H1 (cell line): ENCODE results near the gene FBN2. TPM values are rescaled to one million over a fixed set of nuclear protein-coding genes. Genes with fewer than 3 reads are reported as not detected.

Experiments used
- CTCF ChIA-PET: fragments of 300-600 bp; sonication (Branson Sonifier 250); formaldehyde crosslinking; loops from one replicate; lab custom pipeline; 2021; ENCODE audit not compliant: partially characterized antibody; lab: Charles Lee
- POLR2A ChIA-PET: fragments of 300-600 bp; sonication (Branson Sonifier 250); formaldehyde crosslinking; loops from one replicate; lab custom pipeline; 2021; ENCODE audit warnings: inconsistent platforms; ENCODE audit not compliant: partially characterized antibody; lab: Charles Lee
- DNase-seq, 2 experiments: peaks; one replicate each; pipeline versions ENCODE4 v3.0.0 to v3.0.0-alpha.2; 2010 to 2022; ENCODE audit warnings: low spot score in 2 of 2, low read depth in 1 of 2, mixed read lengths in 1 of 2
- FAIRE-seq: peaks from 2 replicates; lab custom pipeline; 2011; peaks lifted over from hg19 to GRCh38; lab: Jason Lieb, UNC
- H2AFZ ChIP-seq: 2 replicates; pipeline ENCODE4 v1.8.1; 2012; ENCODE audit warnings: low read length, inconsistent platforms
- H2AK5ac ChIP-seq: 2 replicates; pipeline ENCODE4 v1.6.1; 2013; ENCODE audit warnings: low read depth, low read length
- H2BK120ac ChIP-seq: replicated peaks from 2 replicates; pipeline ENCODE3; 2013; ENCODE audit warnings: low read depth, low read length, inconsistent platforms
- H2BK12ac ChIP-seq: 2 replicates; pipeline ENCODE4 v1.6.1; 2013; ENCODE audit warnings: low read depth, low read length
- H2BK15ac ChIP-seq: 2 replicates; pipeline ENCODE4 v1.6.1; 2013; ENCODE audit warnings: low read length
- H2BK20ac ChIP-seq: 2 replicates; pipeline ENCODE4 v1.6.1; 2013; ENCODE audit warnings: low read length
- H2BK5ac ChIP-seq: 2 replicates; pipeline ENCODE4 v1.6.1; 2013; ENCODE audit warnings: low read depth, low read length
- H3K14ac ChIP-seq: 2 replicates; pipeline ENCODE4 v1.6.1; 2013; ENCODE audit warnings: inconsistent platforms; ENCODE audit not compliant: insufficient read length
- H3K18ac ChIP-seq: 2 replicates; pipeline ENCODE4 v1.6.1; 2013; ENCODE audit warnings: low read length; ENCODE audit errors: extremely low read depth
- H3K23ac ChIP-seq: 2 replicates; pipeline ENCODE4 v1.6.1; 2013; ENCODE audit warnings: inconsistent platforms; ENCODE audit not compliant: insufficient read length
- H3K23me2 ChIP-seq: 2 replicates; pipeline ENCODE4 v1.6.1; 2013; ENCODE audit warnings: low read depth, low read length
- H3K27ac ChIP-seq: 2 replicates; pipeline ENCODE4 v1.6.1; 2011; ENCODE audit warnings: low read depth, low read length, inconsistent platforms
- H3K27me3 ChIP-seq, 4 experiments: replicated peaks in 1 of 4; 1 replicate in 1 of 4; 2 replicates in 3 of 4; pipeline versions ENCODE4 v1.6.1 to v1.8.1; 2011 to 2013; ENCODE audit warnings: low read length in 3 of 4, mild to moderate bottlenecking in 3 of 4, inconsistent platforms in 2 of 4, mixed read lengths in 2 of 4, moderate library complexity in 1 of 4; ENCODE audit not compliant: control insufficient read depth in 3 of 4, insufficient read depth in 3 of 4; ENCODE audit errors: extremely low read depth in 1 of 4
- H3K36me3 ChIP-seq, 4 experiments: 2 replicates each; pipeline versions ENCODE4 v1.6.1 to v1.8.1; 2011 to 2013; ENCODE audit warnings: mild to moderate bottlenecking in 4 of 4, low read length in 3 of 4, moderate library complexity in 2 of 4, control low read depth in 1 of 4, inconsistent platforms in 1 of 4; ENCODE audit not compliant: insufficient read depth in 4 of 4, control insufficient read depth in 2 of 4
- H3K4ac ChIP-seq: replicated peaks from 2 replicates; pipeline ENCODE3; 2013; ENCODE audit warnings: low read length, low read depth, mixed read lengths, inconsistent platforms; ENCODE audit not compliant: insufficient read length
- H3K4me1 ChIP-seq, 4 experiments: replicated peaks in 1 of 4; 1 replicate in 1 of 4; 2 replicates in 3 of 4; pipeline versions ENCODE4 v1.6.1 to v1.8.1; 2011 to 2013; ENCODE audit warnings: low read length in 3 of 4, inconsistent platforms in 2 of 4, mixed read lengths in 1 of 4; ENCODE audit not compliant: insufficient read depth in 4 of 4, control insufficient read depth in 3 of 4
- H3K4me2 ChIP-seq, 2 experiments: 2 replicates each; pipeline versions ENCODE4 v1.6.1 to v1.8.1; 2011 to 2013; ENCODE audit warnings: low read depth in 2 of 2, low read length in 2 of 2, control low read depth in 1 of 2, inconsistent platforms in 1 of 2, mild to moderate bottlenecking in 1 of 2; ENCODE audit not compliant: insufficient read depth in 1 of 2
- H3K4me3 ChIP-seq, 4 experiments: fragments of 200-600, 300-600 bp in 1 of 4; sonication (generic), shearing (Covaris generic), sonication (Bioruptor Twin) in 1 of 4; 2 replicates each; pipeline versions ENCODE4 v1.5.1 to v1.8.1; 2011 to 2016; ENCODE audit warnings: low read length in 4 of 4, low read depth in 3 of 4, control low read depth in 2 of 4, inconsistent platforms in 2 of 4, mild to moderate bottlenecking in 2 of 4, mixed read lengths in 1 of 4, moderate library complexity in 1 of 4; ENCODE audit not compliant: insufficient read depth in 2 of 4; ENCODE audit errors: extremely low read depth in 1 of 4
- H3K56ac ChIP-seq: replicated peaks from 2 replicates; pipeline ENCODE3; 2013; ENCODE audit warnings: low read depth, mild to moderate bottlenecking, mixed read lengths, low read length, inconsistent platforms; ENCODE audit not compliant: insufficient read length
- H3K79me1 ChIP-seq: 2 replicates; pipeline ENCODE4 v1.6.1; 2013; ENCODE audit warnings: low read depth, low read length, control low read depth
- H3K79me2 ChIP-seq, 2 experiments: 2 replicates each; pipeline versions ENCODE4 v1.6.1 to v1.8.1; 2012 to 2013; ENCODE audit warnings: low read length in 2 of 2, mild to moderate bottlenecking in 2 of 2, inconsistent platforms in 1 of 2; ENCODE audit not compliant: insufficient read depth in 2 of 2, control insufficient read depth in 1 of 2
- H3K9ac ChIP-seq, 4 experiments: replicated peaks in 1 of 4; 1 replicate in 1 of 4; 2 replicates in 3 of 4; pipeline versions ENCODE4 v1.6.1 to v1.8.1; 2011 to 2013; ENCODE audit warnings: low read depth in 3 of 4, low read length in 3 of 4, control low read depth in 2 of 4, mild to moderate bottlenecking in 2 of 4, moderate library complexity in 2 of 4, inconsistent platforms in 1 of 4; ENCODE audit errors: extremely low read depth in 1 of 4
- H3K9me3 ChIP-seq, 2 experiments: 2 replicates each; pipeline versions ENCODE4 v1.6.1 to v1.8.1; 2012 to 2013; ENCODE audit warnings: mild to moderate bottlenecking in 2 of 2, moderate library complexity in 2 of 2, control low read depth in 1 of 2, inconsistent platforms in 1 of 2, low read depth in 1 of 2, low read length in 1 of 2, mixed read lengths in 1 of 2; ENCODE audit not compliant: insufficient read depth in 2 of 2
- H4K20me1 ChIP-seq, 2 experiments: replicated peaks in 1 of 2; 2 replicates each; pipeline versions ENCODE3 to v1.8.1; 2011 to 2013; ENCODE audit warnings: inconsistent platforms in 2 of 2, low read length in 2 of 2, mild to moderate bottlenecking in 1 of 2; ENCODE audit not compliant: insufficient read depth in 2 of 2, control insufficient read depth in 1 of 2
- H4K5ac ChIP-seq: 2 replicates; pipeline ENCODE4 v1.6.1; 2013; ENCODE audit warnings: low read length, low read depth, mixed read lengths, inconsistent platforms; ENCODE audit not compliant: insufficient read length
- H4K8ac ChIP-seq: 2 replicates; pipeline ENCODE4 v1.8.0; 2013; ENCODE audit warnings: mild to moderate bottlenecking, moderate library complexity, low read length, inconsistent platforms; ENCODE audit not compliant: insufficient read depth; ENCODE audit errors: extremely low read depth
- H4K91ac ChIP-seq: replicated peaks from 2 replicates; pipeline ENCODE3; 2013; ENCODE audit warnings: low read length, mixed read lengths, inconsistent platforms; ENCODE audit not compliant: insufficient read length
- SUZ12 ChIP-seq: fragments of 200-600 bp; sonication (generic); IDR thresholded peaks from 2 replicates; pipeline ENCODE4 v1.6.1; 2012; ENCODE audit warnings: mild to moderate bottlenecking, inconsistent platforms, low read length, moderate library complexity, mixed read lengths
- TCF12 ChIP-seq: IDR thresholded peaks from 2 replicates; pipeline ENCODE4 v1.6.1; 2011; ENCODE audit warnings: low read depth, mild to moderate bottlenecking, low read length
- ZNF274 ChIP-seq: IDR thresholded peaks from 2 replicates; pipeline ENCODE4 v1.7.0; 2012; ENCODE audit warnings: low read length, borderline replicate concordance; ENCODE audit errors: extremely low read depth
- WGBS, 2 experiments: shearing (Covaris generic) in 1 of 2; methylation state at CpG; one replicate each; pipeline versions ENCODE4 v1.1.6 to v1.1.7; 2013 to 2015; ENCODE audit warnings: low lambda C conversion rate in 2 of 2, mixed read lengths in 2 of 2, inconsistent platforms in 1 of 2, low coverage in 1 of 2, missing lambda C conversion rate in 1 of 2; ENCODE audit not compliant: insufficient replicate concordance in 2 of 2, insufficient coverage in 1 of 2, insufficient read length in 1 of 2; ENCODE audit errors: extremely low coverage in 1 of 2, missing lambda C conversion rate in 1 of 2; 5-methylcytosine and 5-hydroxymethylcytosine counted together
- polyA plus RNA-seq, 7 experiments: library from polyadenylated mRNA; depleted of rRNA in 3 of 7; stranded (reverse) in 5 of 7; unstranded in 2 of 7; fragments of >200 nt in 5 of 7; fragments of 200-250 nt in 2 of 7; gene quantifications; 1 replicate in 5 of 7; 2 replicates in 1 of 7; 4 replicates in 1 of 7; pipeline versions ENCODE4 v1.2.1 to v1.2.3, GENCODE V29; 2011 to 2013; ENCODE audit warnings: missing spikeins in 2 of 7, mixed read lengths in 2 of 7
- total RNA-seq: library from RNA; stranded (reverse); fragmentation: NEBNext Ultra II Directional; extraction: Animal tissue kit (Norgen Biotek cat#: 25700); gene quantifications from 2 replicates; pipeline ENCODE4 v1.2.1, GENCODE V29; 2021

The FBN2 gene
- total and polyA plus RNA-seq, 2 of the 8 experiments (the other 6 are each of a cell fraction or from before 2014, with no cell fraction given): 14.1 to 16.3 TPM

DNA sequence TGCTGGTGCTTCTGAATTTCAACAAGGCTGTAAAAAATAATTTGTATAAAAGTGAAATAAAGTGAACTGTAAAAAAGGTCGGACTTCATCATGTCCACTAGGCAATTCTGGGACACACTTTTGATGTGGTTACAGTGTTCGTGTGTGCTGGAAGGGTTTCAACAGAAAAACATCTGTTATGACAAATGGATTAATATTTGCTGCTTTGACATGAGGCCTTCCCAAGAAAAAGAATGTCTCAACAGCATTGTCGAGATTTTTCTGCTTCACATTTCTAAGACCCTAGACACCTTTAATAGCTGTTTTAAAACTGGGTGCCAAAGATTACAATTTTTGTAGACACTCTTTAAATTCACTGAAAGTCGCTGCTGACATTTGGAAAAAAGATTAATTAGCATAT lies 237.9 kb downstream of the FBN2 start:
- Histone ChIP-seq H2AK5ac (no peak overlapping the region), H2BK5ac (no peak overlapping the region), H3K27me3 (no peaks in the 10 kb centered on the region), H3K14ac (no peak overlapping the region), H3K4me3 (no peak overlapping the region), H3K18ac (no peak overlapping the region), H2BK15ac (no peak overlapping the region), H3K79me2 (no peaks in the 10 kb centered on the region), H3K9ac (no peak overlapping the region), H3K4me2 (no peak overlapping the region), H3K4ac (no peak overlapping the region), H3K79me1 (no peaks in the 10 kb centered on the region), H2AFZ (no peak overlapping the region), H3K36me3 (peaks cover 3 to 20% (median 8%) of the 10 kb centered on the region in 4 experiments; a peak in 5 of 8 replicates), H4K20me1 (no peaks in the 10 kb centered on the region), H3K9me3 (peaks cover 5 to 6% of the 10 kb centered on the region in 2 experiments; a peak in 2 of 4 replicates), H4K91ac (no peak overlapping the region), H2BK120ac (no peak overlapping the region), H3K23me2 (no peaks in the 10 kb centered on the region), H3K4me1 (peaks cover 0 to 4% (median 0%) of the 10 kb centered on the region in 4 experiments; a peak in 2 of 7 replicates), H4K5ac (no peak overlapping the region), H3K56ac (no peak overlapping the region), H2BK12ac (no peak overlapping the region), H3K23ac (no peak overlapping the region), H4K8ac (no peak overlapping the region), H2BK20ac (no peak overlapping the region), H3K27ac (no peak overlapping the region)
- WGBS, 2 experiments: 95% methylated on average over 4 of the region's 4 CpGs; no CpG with 5 or more reads in 1 of the 2 experiments
- FAIRE-seq (no peak), DNase-seq (no peak)
- no peak for TF ChIP-seq SUZ12
- TF ChIP-seq TCF12: no peak
- TF ChIP-seq ZNF274: no peak
- ChIA-PET CTCF (no interaction called here), POLR2A (no interaction called here)
